H1 (cell line): Measurements from ENCODE around the gene TDRD1.

Experiments
- BRCA1 ChIP-seq: IDR thresholded peaks from 2 replicates; pipeline ENCODE4 v1.6.1; 2012; ENCODE audit warnings: low read depth, low read length, improper control_type of control experiment
- EP300 ChIP-seq, 2 experiments: IDR thresholded peaks; 1 replicate in 1 of 2; 2 replicates in 1 of 2; pipeline ENCODE4 v1.6.1; 2011 to 2012; ENCODE audit warnings: low read depth in 2 of 2, low read length in 2 of 2, mild to moderate bottlenecking in 2 of 2, borderline replicate concordance in 1 of 2, inconsistent platforms in 1 of 2, moderate library complexity in 1 of 2
- TBP ChIP-seq: IDR thresholded peaks from 2 replicates; pipeline ENCODE4 v1.6.1; 2011; ENCODE audit warnings: low read depth, low read length, improper control_type of control experiment
- TF ChIP-seq, protein P1 (sequence below), 3 experiments: IDR thresholded peaks; 1 replicate in 2 of 3; 2 replicates in 1 of 3; pipeline versions ENCODE4 v1.5.1 to v1.6.1; 2011; ENCODE audit warnings: low read length in 3 of 3, mild to moderate bottlenecking in 3 of 3, inconsistent platforms in 2 of 3, low read depth in 1 of 3, moderate library complexity in 1 of 3; ENCODE audit not compliant: insufficient read depth in 1 of 3; ENCODE audit errors: control extremely low read depth in 1 of 3

DNA sequence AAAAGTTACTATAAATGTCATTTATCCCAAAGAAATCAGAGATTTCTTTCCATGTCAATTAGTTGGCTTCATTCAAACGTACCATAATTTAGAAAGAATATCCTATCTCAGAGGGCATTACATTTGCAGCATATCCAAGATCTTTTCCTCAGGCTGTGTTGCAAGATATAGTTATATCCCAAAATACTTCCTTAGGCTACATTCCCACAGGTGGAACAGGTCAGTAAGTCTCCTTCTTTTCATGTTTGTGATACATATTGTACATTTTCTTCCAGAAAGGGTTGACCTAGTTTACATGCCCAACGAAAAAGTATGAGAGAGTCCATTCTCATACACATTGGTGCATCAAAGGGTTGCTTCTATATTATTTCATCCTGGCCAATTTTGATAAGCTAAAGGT is 33.0 kb downstream of the TDRD1 start:
- no peak for TF ChIP-seq TBP
- TF ChIP-seq, protein P1, sequence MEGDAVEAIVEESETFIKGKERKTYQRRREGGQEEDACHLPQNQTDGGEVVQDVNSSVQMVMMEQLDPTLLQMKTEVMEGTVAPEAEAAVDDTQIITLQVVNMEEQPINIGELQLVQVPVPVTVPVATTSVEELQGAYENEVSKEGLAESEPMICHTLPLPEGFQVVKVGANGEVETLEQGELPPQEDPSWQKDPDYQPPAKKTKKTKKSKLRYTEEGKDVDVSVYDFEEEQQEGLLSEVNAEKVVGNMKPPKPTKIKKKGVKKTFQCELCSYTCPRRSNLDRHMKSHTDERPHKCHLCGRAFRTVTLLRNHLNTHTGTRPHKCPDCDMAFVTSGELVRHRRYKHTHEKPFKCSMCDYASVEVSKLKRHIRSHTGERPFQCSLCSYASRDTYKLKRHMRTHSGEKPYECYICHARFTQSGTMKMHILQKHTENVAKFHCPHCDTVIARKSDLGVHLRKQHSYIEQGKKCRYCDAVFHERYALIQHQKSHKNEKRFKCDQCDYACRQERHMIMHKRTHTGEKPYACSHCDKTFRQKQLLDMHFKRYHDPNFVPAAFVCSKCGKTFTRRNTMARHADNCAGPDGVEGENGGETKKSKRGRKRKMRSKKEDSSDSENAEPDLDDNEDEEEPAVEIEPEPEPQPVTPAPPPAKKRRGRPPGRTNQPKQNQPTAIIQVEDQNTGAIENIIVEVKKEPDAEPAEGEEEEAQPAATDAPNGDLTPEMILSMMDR (IDR thresholded peaks at IDR 0.05; ENCODE audit: control extremely low read depth in 1 of 3, insufficient read depth in 1 of 3, low read depth in 1 of 3, low read length in 3 of 3): no peak
- TF ChIP-seq BRCA1: no peak
- no peak for TF ChIP-seq EP300 (IDR thresholded peaks at IDR 0.05; ENCODE audit: borderline replicate concordance in 1 of 2, low read depth in 2 of 2, low read length in 2 of 2)
